Rectal smooth muscle tissue (tissue), 1 donor: Measurements from ENCODE around the gene TCAF2.
"Not testable (repeated sequence)": the region's sequence is repeated elsewhere in the genome, so short reads cannot be mapped to it uniquely, and the experiment has no call there.

Experiments
- H3K27ac ChIP-seq: one replicate; pipeline ENCODE4 v1.7.0; 2013; ENCODE audit warnings: low read depth, low read length, inconsistent platforms
- H3K27me3 ChIP-seq: one replicate; pipeline ENCODE4 v1.7.0; 2013; ENCODE audit warnings: low read length; ENCODE audit not compliant: control insufficient read depth, insufficient read depth
- H3K36me3 ChIP-seq: one replicate; pipeline ENCODE4 v1.7.0; 2013; ENCODE audit warnings: low read length; ENCODE audit not compliant: control insufficient read depth, insufficient read depth
- H3K4me1 ChIP-seq: one replicate; pipeline ENCODE4 v1.7.0; 2013; ENCODE audit warnings: low read length; ENCODE audit not compliant: control insufficient read depth, insufficient read depth
- H3K4me3 ChIP-seq: one replicate; pipeline ENCODE4 v1.7.0; 2013; ENCODE audit warnings: low read length
- H3K9ac ChIP-seq: one replicate; pipeline ENCODE4 v1.7.0; 2013; ENCODE audit warnings: low read length

Gene TCAF2

DNA sequence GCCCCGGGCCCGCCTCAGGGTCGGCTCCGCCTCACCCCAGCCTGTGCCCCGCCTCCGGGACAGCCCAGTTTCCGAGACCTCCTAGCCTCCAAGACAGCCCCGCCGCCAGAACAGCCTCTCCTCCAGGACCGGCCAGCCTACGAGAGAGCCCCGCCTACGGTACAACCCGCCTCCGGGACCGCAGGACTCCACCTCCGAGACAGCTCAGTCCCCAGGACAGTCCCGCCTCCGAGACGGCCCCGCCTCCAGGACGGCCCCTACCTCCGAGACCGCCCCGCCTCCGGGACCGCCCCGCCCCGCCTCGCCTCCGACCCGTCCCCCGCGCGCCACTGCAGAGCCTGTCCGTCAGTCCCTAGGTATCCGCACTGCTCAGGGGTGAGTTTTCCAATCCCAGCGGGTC is at the start of gene TCAF2:
Gene TCAF2 (plus strand): TSS at position 329 of the 400 bp plus-strand sequence.
- not testable (repeated sequence) for H3K4me3 ChIP-seq, H3K4me1 ChIP-seq, H3K27ac ChIP-seq, H3K9ac ChIP-seq, H3K27me3 ChIP-seq, H3K36me3 ChIP-seq

- not testable (repeated sequence) for H3K9ac ChIP-seq, H3K27ac ChIP-seq, H3K4me1 ChIP-seq, H3K27me3 ChIP-seq, H3K36me3 ChIP-seq, H3K4me3 ChIP-seq
Measured at GRCh38 chr7:143571501-143571900, 49.3 kb upstream of the TCAF2 start, which contains the start of gene CTAGE15. Gene CTAGE15 (plus strand): TSS chr7:143571801. CDS start chr7:143571818, 17 bp downstream.

- not testable (repeated sequence) for H3K4me1 ChIP-seq, H3K9ac ChIP-seq, H3K36me3 ChIP-seq, H3K4me3 ChIP-seq, H3K27me3 ChIP-seq, H3K27ac ChIP-seq
Measured at GRCh38 chr7:143588183-143588582, 32.6 kb upstream of the TCAF2 start.

DNA sequence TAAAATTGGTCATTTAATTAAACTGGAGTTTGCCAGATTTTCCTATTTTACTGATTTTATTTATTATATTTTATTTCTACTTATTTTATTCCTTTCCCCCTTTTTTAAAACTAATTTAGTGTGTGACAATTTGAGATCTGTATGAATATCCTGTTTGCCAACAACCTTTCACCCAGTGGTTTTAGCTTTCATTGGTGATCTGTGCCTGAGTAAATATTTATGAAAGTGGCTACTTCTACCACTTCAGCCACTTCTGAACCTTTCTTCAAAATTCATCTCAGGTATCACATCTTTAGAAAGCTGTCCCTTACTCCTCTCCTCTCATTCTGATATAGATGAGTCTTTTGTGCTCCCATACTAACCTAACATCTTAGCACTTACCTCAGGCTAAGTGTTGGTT is 30.9 kb upstream of the TCAF2 start:
- H3K27me3 ChIP-seq, H3K9ac ChIP-seq, H3K4me3 ChIP-seq, H3K36me3 ChIP-seq, H3K4me1 ChIP-seq, H3K27ac ChIP-seq: not testable (repeated sequence)

GRCh38 chr7:143598086-143598485 is 22.7 kb upstream of the TCAF2 start:
- H3K4me3 ChIP-seq, H3K27me3 ChIP-seq, H3K9ac ChIP-seq, H3K4me1 ChIP-seq, H3K36me3 ChIP-seq, H3K27ac ChIP-seq: not testable (repeated sequence)

DNA sequence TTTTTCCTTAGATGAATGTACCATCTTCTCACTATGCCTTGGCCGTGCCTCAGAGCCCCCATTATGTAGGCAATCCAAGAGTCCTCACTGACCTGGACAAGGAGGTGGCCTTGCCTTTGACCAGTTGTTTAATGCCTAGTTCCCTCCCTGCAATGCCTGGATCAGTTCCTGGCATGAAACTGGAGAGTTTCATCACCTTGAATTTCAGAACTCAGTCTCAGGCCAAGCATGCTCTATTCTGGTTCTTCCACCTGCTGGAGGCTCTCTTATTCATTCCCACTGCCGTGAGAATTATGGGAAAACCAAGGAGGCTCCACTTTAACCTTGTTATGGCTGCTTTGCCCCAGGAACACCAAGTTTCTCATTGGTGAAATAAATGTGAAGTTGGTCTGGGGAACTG is 17.2 kb upstream of the TCAF2 start:
- H3K4me1 ChIP-seq, H3K9ac ChIP-seq, H3K4me3 ChIP-seq, H3K27ac ChIP-seq, H3K27me3 ChIP-seq, H3K36me3 ChIP-seq: not testable (repeated sequence)

DNA sequence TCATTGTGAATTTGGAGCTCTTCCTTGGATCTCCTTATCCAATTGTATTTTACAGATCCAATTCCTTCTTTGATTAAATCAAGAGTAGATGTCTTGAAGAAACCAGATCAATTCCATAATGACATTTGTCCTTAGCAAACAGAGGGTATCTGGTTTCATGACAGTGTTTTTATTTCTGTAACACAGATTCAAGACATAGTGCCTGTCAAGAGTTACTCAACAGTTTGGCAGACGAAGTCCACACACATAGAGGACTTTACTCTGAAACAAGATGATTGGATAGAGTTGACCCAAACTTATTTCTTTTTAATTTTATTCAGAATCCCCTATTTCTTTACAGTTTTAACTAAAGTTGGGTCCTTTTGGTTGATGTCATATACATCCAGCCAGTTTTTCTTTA is 14.7 kb upstream of the TCAF2 start:
- H3K36me3 ChIP-seq, H3K9ac ChIP-seq, H3K4me3 ChIP-seq, H3K4me1 ChIP-seq, H3K27me3 ChIP-seq, H3K27ac ChIP-seq: not testable (repeated sequence)

DNA sequence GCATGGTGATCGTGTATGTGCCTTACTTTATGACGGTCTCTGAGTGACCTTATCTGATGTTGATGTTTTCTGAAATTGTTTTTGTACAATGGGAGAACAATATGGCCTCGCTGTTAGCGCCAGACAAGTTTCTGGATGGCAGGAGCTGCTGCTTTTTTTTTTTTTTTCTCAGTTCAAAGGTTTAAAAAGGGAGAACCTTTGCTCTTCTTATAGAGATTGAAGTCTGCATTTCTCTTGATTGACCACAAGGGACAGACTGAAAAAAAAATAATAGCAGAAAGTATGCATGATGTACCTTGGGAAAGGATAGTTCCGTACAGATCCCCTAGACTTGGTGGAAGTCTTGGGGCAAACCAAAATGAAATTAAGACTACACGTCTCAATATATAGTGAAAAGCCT is 5.2 kb upstream of the TCAF2 start:
- not testable (repeated sequence) for H3K36me3 ChIP-seq, H3K27ac ChIP-seq, H3K27me3 ChIP-seq, H3K9ac ChIP-seq, H3K4me1 ChIP-seq, H3K4me3 ChIP-seq

- not testable (repeated sequence) for H3K4me1 ChIP-seq, H3K9ac ChIP-seq, H3K36me3 ChIP-seq, H3K27me3 ChIP-seq, H3K27ac ChIP-seq, H3K4me3 ChIP-seq
Measured at GRCh38 chr7:143617204-143617603, 3.6 kb upstream of the TCAF2 start.

DNA sequence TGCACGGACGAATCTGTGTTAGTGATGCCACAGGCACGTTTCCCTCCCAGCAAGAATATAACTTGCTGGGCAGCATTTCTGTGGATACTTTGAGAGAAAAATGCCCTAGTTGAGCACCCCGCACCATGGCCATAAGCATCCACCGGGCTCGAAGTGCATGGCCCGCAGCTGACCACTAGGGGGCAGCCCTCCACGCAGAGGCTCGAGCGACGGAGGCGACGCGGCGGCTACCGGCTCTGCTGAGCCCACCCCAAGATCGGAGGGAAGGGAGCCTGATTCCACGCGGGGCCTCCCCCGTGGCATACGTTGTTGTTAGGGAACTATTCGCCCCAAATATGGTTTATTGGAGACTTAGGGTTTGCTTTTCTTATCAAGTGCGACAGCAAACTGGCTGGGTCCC is 716 bp upstream of the TCAF2 start:
- H3K9ac ChIP-seq, H3K27ac ChIP-seq, H3K4me1 ChIP-seq, H3K36me3 ChIP-seq, H3K27me3 ChIP-seq, H3K4me3 ChIP-seq: not testable (repeated sequence)

GRCh38 chr7:143621175-143621574 is 401 bp downstream of the TCAF2 start:
- H3K4me3 ChIP-seq, H3K36me3 ChIP-seq: not testable (repeated sequence)

GRCh38 chr7:143622130-143622529 is 1.4 kb downstream of the TCAF2 start:
- not testable (repeated sequence) for H3K9ac ChIP-seq, H3K27ac ChIP-seq, H3K4me1 ChIP-seq, H3K4me3 ChIP-seq, H3K27me3 ChIP-seq, H3K36me3 ChIP-seq

More at GRCh38 chr7:143621175-143621574, 401 bp downstream of the TCAF2 start:
- not testable (repeated sequence) for H3K4me1 ChIP-seq, H3K27ac ChIP-seq, H3K9ac ChIP-seq, H3K27me3 ChIP-seq

DNA sequence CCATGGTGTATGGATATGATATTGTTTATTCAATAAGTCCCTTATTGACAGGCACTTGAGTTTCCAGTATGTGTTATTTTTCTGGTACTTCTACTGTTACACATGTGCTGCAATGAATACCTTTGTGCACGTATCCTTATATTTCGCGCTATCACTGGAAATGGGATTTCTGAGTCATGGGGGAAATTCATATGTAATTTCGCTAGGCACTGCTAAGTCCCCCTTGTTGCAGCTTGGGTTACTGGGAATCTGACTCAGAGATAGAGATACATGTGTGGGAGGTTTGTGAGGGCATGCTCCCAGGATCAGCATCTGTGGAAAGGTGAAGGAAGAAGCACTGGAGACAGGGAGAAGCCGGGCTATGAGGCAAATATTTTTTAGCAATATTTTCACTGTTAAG is 9.9 kb downstream of the TCAF2 start:
- H3K4me3 ChIP-seq, H3K4me1 ChIP-seq, H3K27ac ChIP-seq, H3K36me3 ChIP-seq, H3K9ac ChIP-seq, H3K27me3 ChIP-seq: not testable (repeated sequence)

DNA sequence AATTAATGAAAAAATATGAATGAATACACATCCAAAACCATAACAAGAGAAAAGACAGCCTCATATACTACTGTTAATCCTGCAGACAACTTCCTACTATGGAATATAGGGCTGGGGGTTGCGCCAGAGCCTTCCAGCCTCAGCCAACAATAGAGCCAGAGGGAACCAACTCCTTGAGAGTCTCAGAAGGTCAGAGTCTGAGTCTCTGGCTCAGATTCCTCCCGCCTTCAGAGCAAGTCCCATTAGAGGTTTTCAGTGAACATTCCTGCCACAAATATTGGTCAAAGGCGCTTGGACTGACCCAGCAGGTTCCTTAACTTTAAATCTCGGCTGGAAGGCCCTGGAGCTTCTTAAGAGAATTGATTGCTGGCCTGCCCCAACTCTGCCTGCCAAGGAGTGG is 11.7 kb downstream of the TCAF2 start:
- H3K9ac ChIP-seq, H3K27me3 ChIP-seq, H3K36me3 ChIP-seq, H3K4me1 ChIP-seq, H3K4me3 ChIP-seq, H3K27ac ChIP-seq: not testable (repeated sequence)
